GM18502 (cell line): Measurements from ENCODE around the gene VSIG4.
A peak's percentile ranks its signal among the peaks of the same experiment; 100 is the strongest.
"Not testable (repeated sequence)": the region's sequence is repeated elsewhere in the genome, so short reads cannot be mapped to it uniquely, and the experiment has no call there.

Source experiments
- ATAC-seq: cut with Tn5 transposase; IDR thresholded peaks from one replicate; pipeline ENCODE4 v1.9.1; 2021; ENCODE audit warnings: mild to moderate bottlenecking; ENCODE audit not compliant: unreplicated experiment, poor library complexity

VSIG4 gene

GRCh38 chrX:66039944-66040343, at the start of gene VSIG4:
TSS of gene VSIG4 (minus strand) at chrX:66040080. CDS start at chrX:66039998, 82 bp downstream.
- no peak for ATAC-seq

- no peak for ATAC-seq
These were observed 36.9 kb upstream of the VSIG4 start for GRCh38 chrX:66076801-66077200.

GRCh38 chrX:66074920-66075879, 35.3 kb upstream of the VSIG4 start:
- peak; percentile 80 for ATAC-seq

- ATAC-seq = no peak
These were observed 31.2 kb upstream of the VSIG4 start for GRCh38 chrX:66071126-66071525.

- ATAC-seq = no peak
These were observed 24.4 kb upstream of the VSIG4 start for GRCh38 chrX:66064261-66064660.

- ATAC-seq = not testable (repeated sequence)
These were observed 17.1 kb upstream of the VSIG4 start for GRCh38 chrX:66057019-66057418.

- ATAC-seq = no peak
These were observed 15.1 kb upstream of the VSIG4 start for GRCh38 chrX:66054978-66055377.

GRCh38 chrX:66053414-66053813, 13.5 kb upstream of the VSIG4 start:
- ATAC-seq = no peak

GRCh38 chrX:66051980-66052379, 12.1 kb upstream of the VSIG4 start:
- no peak for ATAC-seq

GRCh38 chrX:66050140-66050569, 10.3 kb upstream of the VSIG4 start:
- ATAC-seq = no peak

- no peak for ATAC-seq
These were observed 9.2 kb upstream of the VSIG4 start for GRCh38 chrX:66049056-66049455.

- peak; percentile 89 for ATAC-seq
These were observed 6.8 kb upstream of the VSIG4 start for GRCh38 chrX:66046612-66047235.

- ATAC-seq = no peak
These were observed 6.0 kb upstream of the VSIG4 start for GRCh38 chrX:66045894-66046293.

- no peak for ATAC-seq
These were observed 3.7 kb upstream of the VSIG4 start for GRCh38 chrX:66043584-66043983.

- ATAC-seq = peak; percentile 41
These were observed 2.6 kb upstream of the VSIG4 start for GRCh38 chrX:66042307-66043077.

- no peak for ATAC-seq
These were observed 1.8 kb downstream of the VSIG4 start for GRCh38 chrX:66038115-66038514.

- no peak for ATAC-seq
These were observed 3.6 kb downstream of the VSIG4 start for GRCh38 chrX:66036231-66036630.

- ATAC-seq = no peak
These were observed 4.2 kb downstream of the VSIG4 start for GRCh38 chrX:66035667-66036066.

GRCh38 chrX:66030505-66031317, 9.2 kb downstream of the VSIG4 start:
- ATAC-seq = peak; percentile 84

- no peak for ATAC-seq
These were observed 10.9 kb downstream of the VSIG4 start for GRCh38 chrX:66028936-66029335.
